K562 (cell line): ENCODE measurements around the gene ITPRID2. TPM values are rescaled to one million over a fixed set of nuclear protein-coding genes. Genes with fewer than 3 reads are reported as not detected.
A peak's percentile ranks its signal among the peaks of the same experiment; 100 is the strongest.

Source experiments
- ASH1L ChIP-seq: fragments of 450-650 bp; IDR thresholded peaks from 2 replicates; pipeline ENCODE4 v1.6.1; 2018; ENCODE audit warnings: borderline replicate concordance, mild to moderate bottlenecking, low read depth; ENCODE audit not compliant: partially characterized antibody
- BACH1 ChIP-seq: fragments of 200-800 bp; sonication (Bioruptor generic); IDR thresholded peaks from 2 replicates; pipeline ENCODE4 v1.6.1; 2016; ENCODE audit warnings: missing genetic modification characterization, missing compliant biosample characterization
- CBFA2T2 ChIP-seq: fragments of 450-650 bp; conservative IDR thresholded peaks from 2 replicates; pipeline ENCODE4 v1.6.1; 2017; ENCODE audit warnings: mild to moderate bottlenecking
- CGGBP1 ChIP-seq: fragments of 250-450 bp; sonication (Bioruptor Pico); IDR thresholded peaks from 2 replicates; pipeline ENCODE4 v1.9.0; 2021; ENCODE audit warnings: mild to moderate bottlenecking
- CREB1 ChIP-seq, 2 experiments: sonication (generic) in 1 of 2; formaldehyde crosslinking in 1 of 2; IDR thresholded peaks; 2 replicates each; pipeline versions ENCODE4 v1.6.1 to v1.8.0; 2012 to 2022; ENCODE audit warnings: inconsistent platforms in 1 of 2, mild to moderate bottlenecking in 1 of 2, missing genetic modification reagents in 1 of 2, moderate library complexity in 1 of 2
- CREM ChIP-seq: IDR thresholded peaks from 2 replicates; pipeline ENCODE4 v1.6.1; 2014; ENCODE audit warnings: antibody characterized with exemption, low read depth
- KDM2B ChIP-seq: fragments of 250-450 bp; sonication (Bioruptor Pico); IDR thresholded peaks from 2 replicates; pipeline ENCODE4 v1.8.0; 2021; ENCODE audit warnings: mild to moderate bottlenecking, moderate library complexity
- MITF ChIP-seq: IDR thresholded peaks from 2 replicates; pipeline ENCODE4 v1.6.1; 2014; ENCODE audit warnings: antibody characterized with exemption
- NCOA2 ChIP-seq, 2 experiments: fragments of 450-650 bp; IDR thresholded peaks; 2 replicates each; pipeline ENCODE4 v1.6.1; 2018; ENCODE audit warnings: mild to moderate bottlenecking in 2 of 2, moderate library complexity in 1 of 2; ENCODE audit not compliant: partially characterized antibody in 2 of 2
- NONO ChIP-seq, 2 experiments: fragments of 200-400 bp in 1 of 2; fragments of 450-650 bp in 1 of 2; formaldehyde crosslinking in 1 of 2; IDR thresholded peaks; 2 replicates each; pipeline ENCODE4 v1.6.1; 2017; ENCODE audit warnings: low read depth in 2 of 2, mild to moderate bottlenecking in 2 of 2, moderate library complexity in 2 of 2, low read length in 1 of 2
- RBM34 ChIP-seq: fragments of 200-400 bp; formaldehyde crosslinking; IDR thresholded peaks from 2 replicates; pipeline ENCODE4 v1.6.1; 2018; ENCODE audit warnings: low read length, borderline replicate concordance; ENCODE audit not compliant: insufficient read depth
- RUNX1 ChIP-seq: sonication (generic); IDR thresholded peaks from 2 replicates; pipeline ENCODE4 v1.6.1; 2016; ENCODE audit warnings: antibody characterized with exemption, low read depth
- SMARCA5 ChIP-seq: fragments of 450-650 bp; IDR thresholded peaks from 2 replicates; pipeline ENCODE4 v1.6.1; 2016
- SNRNP70 ChIP-seq: fragments of 200-400 bp; formaldehyde crosslinking; optimal IDR thresholded peaks from 2 replicates; pipeline ENCODE3; 2017; ENCODE audit warnings: low read depth, low read length
- STAT5B ChIP-seq: fragments of 250-450 bp; sonication (Bioruptor Pico); IDR thresholded peaks from 2 replicates; pipeline ENCODE4 v1.8.0; 2021; ENCODE audit warnings: mild to moderate bottlenecking, inconsistent platforms
- TFAP4 ChIP-seq: sonication (generic); formaldehyde crosslinking; IDR thresholded peaks from 2 replicates; pipeline ENCODE4 v1.8.0; 2022; ENCODE audit warnings: missing genetic modification reagents, mild to moderate bottlenecking, moderate library complexity, borderline replicate concordance
- THAP7 ChIP-seq: fragments of 250-450 bp; sonication (Bioruptor Pico); IDR thresholded peaks from 2 replicates; pipeline ENCODE4 v1.5.0; 2021
- U2AF2 ChIP-seq: fragments of 200-400 bp; formaldehyde crosslinking; optimal IDR thresholded peaks from 2 replicates; pipeline ENCODE3; 2017; ENCODE audit warnings: low read depth, mild to moderate bottlenecking, low read length
- WHSC1 ChIP-seq: IDR thresholded peaks from one replicate; pipeline ENCODE4 v1.6.1; 2012; ENCODE audit warnings: low read length, control low read depth, inconsistent platforms
- ZNF449 ChIP-seq: fragments of 250-450 bp; sonication (Bioruptor Pico); IDR thresholded peaks from 2 replicates; pipeline ENCODE4 v1.8.0; 2022; ENCODE audit warnings: moderate library complexity, mild to moderate bottlenecking, inconsistent platforms
- ZNF766 ChIP-seq: fragments of 200-800 bp; sonication (Bioruptor generic); conservative IDR thresholded peaks from 2 replicates; pipeline ENCODE4 v1.6.1; 2016; ENCODE audit warnings: missing genetic modification characterization, missing compliant biosample characterization
- polyA plus RNA-seq, 8 experiments: library from polyadenylated mRNA; depleted of rRNA in 4 of 8; stranded (reverse) in 5 of 8; unstranded in 3 of 8; fragments of >200 nt; fragmentation: Nextera tagmentation in 2 of 8; fragmentation: Illumina TruSeq in 1 of 8; extraction: Ambion mirVana in 2 of 8; extraction: Trizol in 1 of 8; gene quantifications; 2 replicates each; pipeline versions ENCODE4 v1.2.1 to v1.2.3, GENCODE V29; 2011 to 2014; ENCODE audit warnings: inconsistent platforms in 1 of 8, missing spikeins in 1 of 8
- total RNA-seq, 7 experiments: library from RNA; depleted of rRNA in 6 of 7; stranded (reverse); fragments of >200 nt in 6 of 7; fragmentation: Illumina TruSeq in 2 of 7; extraction: Trizol in 2 of 7; gene quantifications; 2 replicates each; pipeline versions ENCODE4 v1.2.1 to v1.2.3, GENCODE V29; 2011 to 2021; ENCODE audit warnings: low replicate concordance in 1 of 7

Gene ITPRID2
- total and polyA plus RNA-seq, 9 of the 15 experiments (the other 6 are each of a cell fraction or from before 2014, with no cell fraction given) = 18.5 to 77.8 (median 52.0) TPM

GRCh38 chr2:181891966-181892798 lies 652 bp downstream of the ITPRID2 start (continued):
- peak; percentile 68 for TF ChIP-seq TFAP4
- TF ChIP-seq CBFA2T2 = no peak
- TF ChIP-seq CREB1 (IDR thresholded peaks at IDR 0.05) = no peak
- TF ChIP-seq CREB1 (CRISPR knock-in tag; IDR thresholded peaks at IDR 0.05) = peak; percentile 36; the same call in 1 of the 2 replicates
- 0 out of 2 replicates have a peak, but pooled peaks have one; percentile 43 for TF ChIP-seq THAP7 (CRISPR knock-in tag)
- TF ChIP-seq SNRNP70 = no peak
- TF ChIP-seq MITF = no peak; the same call in 1 of the 2 replicates
- no peak for TF ChIP-seq WHSC1
- TF ChIP-seq ZNF449 (CRISPR knock-in tag) = no peak
- TF ChIP-seq ASH1L = no peak
- no peak; the same call in 1 of the 2 replicates for TF ChIP-seq KDM2B
- peak; percentile 29 for TF ChIP-seq CREM
- no peak for TF ChIP-seq BACH1 (tag)
- no peak for TF ChIP-seq RUNX1
- peak in 1 of 2 experiments; percentile 44; a peak in 1 of 4 replicates for TF ChIP-seq NONO (IDR thresholded peaks at IDR 0.05; ENCODE audit: low read depth in 2 of 2, low read length in 1 of 2)
- TF ChIP-seq RBM34 = no peak
- no peak for TF ChIP-seq STAT5B
- no peak for TF ChIP-seq CGGBP1 (CRISPR knock-in tag)
- TF ChIP-seq U2AF2 = no peak
- no peak for TF ChIP-seq ZNF766 (CRISPR knock-in tag)
- TF ChIP-seq NCOA2 (IDR thresholded peaks at IDR 0.05; ENCODE audit: partially characterized antibody in 2 of 2) = no peak
- no peak for TF ChIP-seq SMARCA5
